HepG2 (cell line): ENCODE data around the gene EEFSEC. TPM values are rescaled to one million over a fixed set of nuclear protein-coding genes. Genes with fewer than 3 reads are reported as not detected.

Source experiments
- CEBPG ChIP-seq: IDR thresholded peaks from 2 replicates; pipeline ENCODE4 v1.6.1; 2016
- CTCF ChIP-seq: sonication (generic); formaldehyde crosslinking; IDR thresholded peaks from 2 replicates; pipeline ENCODE4 v1.5.0; 2020; ENCODE audit warnings: mild to moderate bottlenecking, missing genetic modification reagents, moderate library complexity
- ELF4 ChIP-seq: sonication (generic); formaldehyde crosslinking; IDR thresholded peaks from 2 replicates; pipeline ENCODE4 v1.5.0; 2020; ENCODE audit warnings: missing genetic modification reagents, mild to moderate bottlenecking, moderate library complexity, borderline replicate concordance
- JDP2 ChIP-seq: sonication (generic); formaldehyde crosslinking; IDR thresholded peaks from 2 replicates; pipeline ENCODE4 v1.8.1; 2022; ENCODE audit warnings: missing genetic modification reagents, borderline replicate concordance
- KDM2A ChIP-seq: sonication (generic); formaldehyde crosslinking; IDR thresholded peaks from 2 replicates; pipeline ENCODE4 v1.4.0; 2020; ENCODE audit warnings: low read depth, missing genetic modification reagents, borderline replicate concordance
- KDM5B ChIP-seq: sonication (generic); formaldehyde crosslinking; IDR thresholded peaks from 2 replicates; pipeline ENCODE4 v1.4.0; 2020; ENCODE audit warnings: missing genetic modification reagents, mild to moderate bottlenecking, borderline replicate concordance
- KMT2B ChIP-seq: IDR thresholded peaks from 2 replicates; pipeline ENCODE4 v1.6.1; 2016; ENCODE audit warnings: missing genetic modification reagents, missing compliant biosample characterization
- MYC ChIP-seq: sonication (generic); formaldehyde crosslinking; IDR thresholded peaks from 2 replicates; pipeline ENCODE4 v1.9.0; 2021; ENCODE audit warnings: missing genetic modification reagents, borderline replicate concordance
- NFRKB ChIP-seq: fragments of 450-650 bp; IDR thresholded peaks from 2 replicates; pipeline ENCODE4 v1.6.1; 2017
- SAP130 ChIP-seq: IDR thresholded peaks from 2 replicates; pipeline ENCODE4 v1.6.1; 2016; ENCODE audit warnings: low read depth
- SKIL ChIP-seq: sonication (generic); formaldehyde crosslinking; IDR thresholded peaks from 2 replicates; pipeline ENCODE4 v1.8.0; 2022; ENCODE audit warnings: missing genetic modification reagents, mild to moderate bottlenecking, moderate library complexity, borderline replicate concordance
- SNAPC2 ChIP-seq: sonication (generic); formaldehyde crosslinking; IDR thresholded peaks from 2 replicates; pipeline ENCODE4 v1.8.1; 2022; ENCODE audit warnings: mild to moderate bottlenecking, missing genetic modification reagents
- ZBTB10 ChIP-seq: sonication (generic); formaldehyde crosslinking; IDR thresholded peaks from 2 replicates; pipeline ENCODE4 v1.4.0; 2020; ENCODE audit warnings: missing genetic modification reagents, borderline replicate concordance
- ZBTB14 ChIP-seq: sonication (generic); formaldehyde crosslinking; IDR thresholded peaks from 2 replicates; pipeline ENCODE4 v1.4.0; 2020; ENCODE audit warnings: missing genetic modification reagents
- ZBTB4 ChIP-seq: sonication (generic); formaldehyde crosslinking; IDR thresholded peaks from 2 replicates; pipeline ENCODE4 v1.4.0; 2020; ENCODE audit warnings: missing genetic modification reagents, mild to moderate bottlenecking, borderline replicate concordance
- ZNF3 ChIP-seq: IDR thresholded peaks from 2 replicates; pipeline ENCODE4 v1.7.0; 2017; ENCODE audit warnings: inconsistent platforms
- ZNF331 ChIP-seq: sonication (generic); formaldehyde crosslinking; IDR thresholded peaks from 2 replicates; pipeline ENCODE4 v1.4.0; 2020; ENCODE audit warnings: missing genetic modification reagents
- ZNF383 ChIP-seq: sonication (generic); formaldehyde crosslinking; IDR thresholded peaks from 2 replicates; pipeline ENCODE4 v1.4.0; 2020; ENCODE audit warnings: missing genetic modification reagents, mild to moderate bottlenecking, borderline replicate concordance
- ZNF546 ChIP-seq: sonication (generic); formaldehyde crosslinking; conservative IDR thresholded peaks from 2 replicates; pipeline ENCODE4 v1.8.1; 2023; ENCODE audit warnings: mild to moderate bottlenecking, missing genetic modification reagents
- polyA plus RNA-seq, 8 experiments: library from polyadenylated mRNA; depleted of rRNA in 3 of 8; stranded (reverse) in 7 of 8; unstranded in 1 of 8; fragments of >200 nt; fragmentation: Illumina TruSeq in 4 of 8; extraction: Trizol in 4 of 8; gene quantifications; 2 replicates each; pipeline versions ENCODE4 v1.2.1 to v1.2.3, GENCODE V29; 2011 to 2016; ENCODE audit warnings: low read depth in 4 of 8, missing spikeins in 1 of 8, mixed read lengths in 1 of 8; ENCODE audit not compliant: insufficient read depth in 1 of 8
- total RNA-seq, 5 experiments: library from RNA; depleted of rRNA; stranded (reverse); fragments of >200 nt; fragmentation: Illumina TruSeq; extraction: Trizol; gene quantifications; 2 replicates each; pipeline ENCODE4 v1.2.3, GENCODE V29; 2016; ENCODE audit warnings: low read depth in 1 of 5

The EEFSEC gene
- total and polyA plus RNA-seq, 2 of the 13 experiments (the other 11 are each of a cell fraction or from before 2014, with no cell fraction given) = 6.4 to 24.2 TPM

- TF ChIP-seq JDP2 (CRISPR knock-in tag) = no peak
- no peak for TF ChIP-seq CTCF (CRISPR knock-in tag)
- TF ChIP-seq KDM2A (CRISPR knock-in tag) = no peak
- TF ChIP-seq ZNF331 (CRISPR knock-in tag) = no peak
- no peak for TF ChIP-seq ZBTB4 (CRISPR knock-in tag)
- TF ChIP-seq MYC (CRISPR knock-in tag) = no peak
- no peak for TF ChIP-seq ZNF3 (CRISPR knock-in tag)
- no peak for TF ChIP-seq ZBTB14 (CRISPR knock-in tag)
- TF ChIP-seq KMT2B (CRISPR knock-in tag) = no peak
- TF ChIP-seq ZBTB10 = no peak
- peak; percentile 78 for TF ChIP-seq SKIL (CRISPR knock-in tag)
- TF ChIP-seq KDM5B (CRISPR knock-in tag) = peak; percentile 38; the same call in 1 of the 2 replicates
- peak; percentile 41; the same call in 1 of the 2 replicates for TF ChIP-seq SAP130 (CRISPR knock-in tag)
- no peak for TF ChIP-seq ZNF383 (CRISPR knock-in tag)
- TF ChIP-seq NFRKB = no peak
- TF ChIP-seq SNAPC2 (CRISPR knock-in tag) = no peak
- TF ChIP-seq ZNF546 (CRISPR knock-in tag) = no peak
- TF ChIP-seq ELF4 = no peak
- TF ChIP-seq CEBPG = peak; percentile 16; the same call in 1 of the 2 replicates
Observed at GRCh38 chr3:128324911-128325592, 171.8 kb downstream of the EEFSEC start (continued).
